ENCODE results near the gene RRM1. TPM values are rescaled to one million over a fixed set of nuclear protein-coding genes. Genes with fewer than 3 reads are reported as not detected.
"Not testable (repeated sequence)": the region's sequence is repeated elsewhere in the genome, so short reads cannot be mapped to it uniquely, and the experiment has no call there.

The RRM1 gene
- total RNA-seq, 1 experiment from 2014 or later = 88.8 TPM

- TF ChIP-seq ATF6 (CRISPR knock-in tag; IDR thresholded peaks at IDR 0.05) (no peak), SP1 (CRISPR knock-in tag; conservative IDR thresholded peaks at IDR 0.05) (no peak), ZNF232 (CRISPR knock-in tag; IDR thresholded peaks at IDR 0.05) (no peak), ATF1 (CRISPR knock-in tag; IDR thresholded peaks at IDR 0.05) (no peak), ZNF512 (CRISPR knock-in tag; IDR thresholded peaks at IDR 0.05; ENCODE audit: borderline replicate concordance) (no peak), GRHL2 (CRISPR knock-in tag; IDR thresholded peaks at IDR 0.05; ENCODE audit: insufficient replicate concordance, severe bottlenecking) (no peak), FOXP4 (CRISPR knock-in tag; IDR thresholded peaks at IDR 0.05) (no peak), EMX1 (CRISPR knock-in tag; IDR thresholded peaks at IDR 0.05) (no peak), CREM (CRISPR knock-in tag; IDR thresholded peaks at IDR 0.05) (no peak), ZNF138 (CRISPR knock-in tag; conservative IDR thresholded peaks at IDR 0.05) (no peak), ESRRA (CRISPR knock-in tag; IDR thresholded peaks at IDR 0.05; ENCODE audit: borderline replicate concordance) (no peak), ZSCAN18 (CRISPR knock-in tag; IDR thresholded peaks at IDR 0.05) (no peak), TEAD4 (CRISPR knock-in tag; IDR thresholded peaks at IDR 0.05) (no peak), GTF2I (CRISPR knock-in tag; conservative IDR thresholded peaks at IDR 0.05) (no peak), OVOL2 (CRISPR knock-in tag; IDR thresholded peaks at IDR 0.05; ENCODE audit: borderline replicate concordance) (no peak), TEAD1 (CRISPR knock-in tag; IDR thresholded peaks at IDR 0.05) (no peak)
These were observed 32.8 kb downstream of the RRM1 start (continued) for GRCh38 chr11:4127357-4127756.

GRCh38 chr11:4130219-4130618 is 35.6 kb downstream of the RRM1 start:
- POLR2A ChIA-PET; CTCF ChIA-PET; ATAC-seq; H3K27ac Mint-ChIP-seq; DNase-seq (ENCODE audit: low spot score); H3K4me1 Mint-ChIP-seq; H3K9me3 Mint-ChIP-seq; H3K27me3 Mint-ChIP-seq (ENCODE audit: low read depth); H3K4me3 Mint-ChIP-seq: not testable (repeated sequence)
- peaks cover 52% of the 10 kb centered on the region for H3K36me3 Mint-ChIP-seq

GRCh38 chr11:4134806-4135205 is 40.2 kb downstream of the RRM1 start:
- ATAC-seq (no peak), DNase-seq (ENCODE audit: low spot score) (no peak)
- H3K4me1 Mint-ChIP-seq = no peaks in the 10 kb centered on the region
- peaks cover 15% of the 10 kb centered on the region for H3K9me3 Mint-ChIP-seq
- POLR2A ChIA-PET = no interaction called here
- CTCF ChIA-PET = no interaction called here
- H3K27me3 Mint-ChIP-seq (ENCODE audit: low read depth) = no peaks in the 10 kb centered on the region
- H3K27ac Mint-ChIP-seq = no peak overlapping the region
- TF ChIP-seq ETV6 (CRISPR knock-in tag; IDR thresholded peaks at IDR 0.05) (no peak), ZBTB43 (CRISPR knock-in tag; IDR thresholded peaks at IDR 0.05) (no peak), ZNF416 (CRISPR knock-in tag; IDR thresholded peaks at IDR 0.05) (no peak), ZSCAN18 (CRISPR knock-in tag; IDR thresholded peaks at IDR 0.05) (no peak), JAZF1 (CRISPR knock-in tag; IDR thresholded peaks at IDR 0.05) (no peak), ZNF232 (CRISPR knock-in tag; IDR thresholded peaks at IDR 0.05) (no peak), TCF7 (CRISPR knock-in tag; IDR thresholded peaks at IDR 0.05; ENCODE audit: low read depth) (no peak)
- H3K36me3 Mint-ChIP-seq = peaks cover 58% of the 10 kb centered on the region
- H3K4me3 Mint-ChIP-seq = no peak overlapping the region

Measured in WTC11 (cell line).